ENCODE results near the gene ODAD3.
"Not testable (repeated sequence)": the region's sequence is repeated elsewhere in the genome, so short reads cannot be mapped to it uniquely, and the experiment has no call there.

ODAD3 gene

GRCh38 chr19:11437955-11438354 lies 3.0 kb upstream of the ODAD3 start:
- no peak for DNase-seq (ENCODE audit: low spot score)

GRCh38 chr19:11435833-11436313 lies 952 bp upstream of the ODAD3 start:
- no peak for DNase-seq (ENCODE audit: low spot score)

- no peak for DNase-seq (ENCODE audit: low spot score)
These were observed 241 bp downstream of the ODAD3 start for GRCh38 chr19:11434703-11435056.

GRCh38 chr19:11433526-11433925 lies 1.4 kb downstream of the ODAD3 start:
- DNase-seq (ENCODE audit: low spot score): not testable (repeated sequence)

- DNase-seq (ENCODE audit: low spot score): no peak
These were observed 8.3 kb downstream of the ODAD3 start for GRCh38 chr19:11426656-11427055.

- no peak for DNase-seq (ENCODE audit: low spot score)
These were observed 9.0 kb downstream of the ODAD3 start for GRCh38 chr19:11425719-11426457.

- no peak for DNase-seq (ENCODE audit: low spot score)
These were observed 11.1 kb downstream of the ODAD3 start for GRCh38 chr19:11423791-11424181.

GRCh38 chr19:11423164-11423790 lies 11.6 kb downstream of the ODAD3 start:
- DNase-seq (ENCODE audit: low spot score): no peak

GRCh38 chr19:11422163-11423065 lies 12.5 kb downstream of the ODAD3 start:
- peak; percentile 25 for DNase-seq (ENCODE audit: low spot score)

- DNase-seq (ENCODE audit: low spot score): no peak
These were observed 13.4 kb downstream of the ODAD3 start for GRCh38 chr19:11421371-11422098.

GRCh38 chr19:11420429-11421370 lies 14.2 kb downstream of the ODAD3 start:
- DNase-seq (ENCODE audit: low spot score): no peak

- DNase-seq (ENCODE audit: low spot score): no peak
These were observed 16.1 kb downstream of the ODAD3 start, which contains the start of gene RGL3 for GRCh38 chr19:11418549-11419506. Gene RGL3, minus strand, starts transcription at chr19:11419314. Its CDS starts 36 bp downstream, at chr19:11419278.

GRCh38 chr19:11418094-11418548 lies 16.8 kb downstream of the ODAD3 start:
- no peak for DNase-seq (ENCODE audit: low spot score)

GRCh38 chr19:11416346-11417052 lies 18.4 kb downstream of the ODAD3 start:
- DNase-seq (ENCODE audit: low spot score): no peak

- no peak for DNase-seq (ENCODE audit: low spot score)
These were observed 20.4 kb downstream of the ODAD3 start for GRCh38 chr19:11414544-11414943.

GRCh38 chr19:11410682-11411081 lies 24.2 kb downstream of the ODAD3 start:
- no peak for DNase-seq (ENCODE audit: low spot score)

- DNase-seq (ENCODE audit: low spot score): no peak
These were observed 26.3 kb downstream of the ODAD3 start for GRCh38 chr19:11408591-11408990.

- DNase-seq (ENCODE audit: low spot score): not testable (repeated sequence)
These were observed 28.2 kb downstream of the ODAD3 start for GRCh38 chr19:11406703-11407236.

Data from pons (tissue), 1 donor.